Activated CD4-positive, alpha-beta T cell treated with anti-CD3 and anti-CD28 coated beads for 1 hour (primary cell): ENCODE measurements around the gene PPP1R13B.

Experiments used
- DNase-seq: peaks from one replicate; pipeline ENCODE4 v3.0.0-alpha.2; 2020

The PPP1R13B gene

DNA sequence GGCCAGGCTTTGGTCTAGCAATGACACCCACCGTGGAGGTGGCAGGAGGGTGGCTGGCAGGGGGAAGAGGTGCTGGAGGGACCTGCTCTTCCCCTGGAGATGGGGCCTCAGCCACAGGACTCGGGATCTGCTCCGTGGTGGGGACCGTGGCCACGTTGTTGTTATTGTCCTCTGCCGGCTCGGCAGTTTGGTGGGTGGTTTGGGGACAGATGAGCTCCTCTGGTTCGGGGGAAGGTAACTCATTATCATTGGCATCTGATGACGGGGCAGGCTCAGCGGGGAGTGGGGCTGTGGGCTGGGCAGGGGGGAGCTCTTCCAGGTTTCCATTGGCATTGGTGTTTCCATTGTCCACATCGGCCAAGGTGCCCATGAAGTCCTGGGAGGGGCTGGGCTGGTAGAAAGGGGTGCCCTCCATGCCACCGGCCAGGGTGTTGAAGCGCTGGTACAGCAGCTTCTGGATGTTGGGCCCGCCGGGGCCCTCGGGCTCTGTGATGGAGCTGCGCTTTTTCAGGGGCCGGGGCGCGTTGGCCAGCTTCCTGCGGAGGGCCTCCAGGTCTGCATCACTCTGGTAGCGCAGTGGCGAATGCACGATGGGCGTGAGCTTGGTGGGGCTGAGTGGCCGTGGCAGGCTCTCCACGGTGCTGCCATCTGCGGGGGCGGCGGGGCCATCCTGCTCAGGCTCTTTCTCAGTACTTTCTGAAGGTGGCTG is 107.4 kb downstream of the PPP1R13B start:
- no peak for DNase-seq

DNA sequence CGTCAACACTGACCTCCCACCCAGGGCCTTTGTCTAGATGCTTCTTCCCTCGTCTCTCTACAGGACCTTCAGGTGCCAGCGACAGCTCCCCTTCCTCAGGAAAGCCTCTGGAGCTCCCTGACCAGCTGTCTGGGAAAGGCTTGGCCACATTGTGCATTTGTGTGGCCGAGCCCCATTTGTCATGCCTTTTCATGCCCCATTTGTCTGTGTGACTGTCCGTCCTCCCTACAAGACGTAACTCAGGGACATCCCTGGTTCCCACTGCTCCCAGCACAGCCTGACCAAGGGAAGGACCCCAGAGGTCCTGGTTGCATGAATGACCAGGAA is 107.9 kb downstream of the PPP1R13B start:
- no peak for DNase-seq

- no peak for DNase-seq
Observed at GRCh38 chr14:103738701-103739451, 108.5 kb downstream of the PPP1R13B start.

DNA sequence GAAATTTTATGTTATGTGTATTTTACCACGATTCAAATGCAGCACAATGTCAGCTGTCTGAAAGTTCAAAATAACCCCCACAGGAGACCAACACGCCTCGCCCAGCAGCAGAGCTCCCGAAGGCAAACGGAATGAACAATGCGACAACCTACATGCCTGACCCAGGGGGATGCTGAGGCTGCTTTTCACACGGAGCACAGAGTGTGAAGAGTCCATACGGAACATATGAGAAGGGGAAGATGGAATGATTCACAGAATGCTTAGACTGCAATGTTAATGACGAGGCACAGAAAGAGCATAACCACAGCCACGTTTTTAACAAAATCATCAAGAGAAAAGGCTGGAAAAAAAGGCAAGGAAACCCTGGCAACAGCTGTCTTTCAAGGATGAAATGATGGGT is 109.2 kb downstream of the PPP1R13B start:
- no peak for DNase-seq

- no peak for DNase-seq
Observed at GRCh38 chr14:103737432-103738045, 109.8 kb downstream of the PPP1R13B start.

DNA sequence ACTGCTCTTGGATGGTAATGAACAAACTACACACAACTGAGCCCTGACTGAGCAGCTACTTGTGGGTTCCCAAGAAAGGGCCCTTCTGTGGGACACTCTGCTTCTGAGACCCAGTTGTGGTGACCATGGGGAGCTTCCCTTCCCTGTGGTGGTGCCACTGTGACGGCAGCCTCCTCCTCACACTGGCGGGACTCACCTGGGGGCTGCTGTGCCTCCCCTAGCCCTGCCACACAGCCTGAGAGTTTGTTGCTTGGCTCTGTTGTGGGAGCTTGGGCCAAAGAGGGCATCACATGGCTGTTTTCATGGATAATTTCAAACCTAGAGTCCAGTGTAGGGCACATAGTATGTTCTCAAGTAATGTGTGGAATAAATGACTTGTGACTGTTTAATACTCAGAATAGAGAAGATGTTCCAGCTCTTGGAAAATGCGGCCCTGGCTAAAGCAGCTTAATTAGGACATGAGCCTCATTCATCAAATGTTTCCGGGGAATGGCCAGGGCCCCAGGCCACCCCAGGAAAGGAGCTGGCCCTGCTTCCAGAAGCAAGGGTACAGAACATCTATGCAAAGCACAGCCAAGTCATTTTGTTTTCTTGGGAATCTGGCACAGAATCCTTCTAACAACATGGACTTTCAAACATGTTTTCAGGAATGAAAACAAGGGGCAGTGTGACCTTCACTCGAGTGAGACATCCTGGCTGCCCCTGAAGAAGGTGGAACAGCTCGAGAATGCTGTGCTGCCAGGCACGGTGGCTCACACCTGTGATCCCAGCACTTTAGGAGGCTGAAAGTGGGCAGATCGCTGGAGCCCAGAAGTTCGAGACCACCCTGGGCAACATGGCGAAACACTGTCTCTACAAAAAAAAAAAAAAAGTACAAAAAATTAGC is 110.6 kb downstream of the PPP1R13B start:
- DNase-seq = no peak

GRCh38 chr14:103735815-103736545 is 111.4 kb downstream of the PPP1R13B start:
- no peak for DNase-seq

- no peak for DNase-seq
Observed at GRCh38 chr14:103735439-103735814, 111.9 kb downstream of the PPP1R13B start.

GRCh38 chr14:103735022-103735421 is 112.4 kb downstream of the PPP1R13B start:
- no peak for DNase-seq

- DNase-seq = no peak
Observed at GRCh38 chr14:103734081-103734888, 113.1 kb downstream of the PPP1R13B start.

- DNase-seq = no peak
Observed at GRCh38 chr14:103733651-103734050, 113.7 kb downstream of the PPP1R13B start.

DNA sequence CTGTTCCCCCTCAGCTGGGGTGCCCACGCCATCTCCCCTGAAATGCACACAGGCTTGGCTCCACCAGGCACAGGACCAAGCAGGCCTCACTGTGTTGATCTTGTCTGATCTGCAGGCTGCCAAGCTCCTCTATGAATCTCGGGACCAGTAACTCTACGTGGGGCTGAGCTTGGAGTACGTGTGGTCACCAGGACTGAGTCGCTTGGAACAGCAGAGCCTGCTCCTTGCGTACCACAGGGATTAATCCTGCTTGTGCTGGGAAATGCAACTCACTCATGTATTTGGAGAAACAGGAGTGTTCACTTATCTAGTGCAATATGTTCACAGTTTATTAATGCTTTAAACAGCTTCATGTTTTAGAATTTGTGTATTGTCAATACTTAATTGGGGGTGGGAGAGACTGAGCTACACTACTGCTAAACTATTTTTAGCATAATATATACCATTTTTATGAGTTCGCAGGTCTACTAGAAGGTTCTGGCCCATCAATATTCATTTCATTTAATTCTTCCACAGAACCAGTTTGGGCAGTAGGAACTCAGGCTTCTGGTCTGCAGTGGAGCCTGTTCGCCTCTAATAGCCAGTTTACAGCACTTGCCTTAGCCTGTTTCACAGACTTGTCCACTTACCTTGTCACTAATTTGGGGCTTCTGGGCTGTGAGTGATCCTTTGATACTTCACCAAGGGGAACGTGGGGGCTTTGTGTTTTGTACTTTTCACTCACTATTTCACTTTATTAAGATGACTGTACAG is 114.3 kb downstream of the PPP1R13B start:
- no peak for DNase-seq

- DNase-seq = no peak
Observed at GRCh38 chr14:103731916-103732867, 115.2 kb downstream of the PPP1R13B start.

- DNase-seq = no peak
Observed at GRCh38 chr14:103731481-103731880, 115.9 kb downstream of the PPP1R13B start.

DNA sequence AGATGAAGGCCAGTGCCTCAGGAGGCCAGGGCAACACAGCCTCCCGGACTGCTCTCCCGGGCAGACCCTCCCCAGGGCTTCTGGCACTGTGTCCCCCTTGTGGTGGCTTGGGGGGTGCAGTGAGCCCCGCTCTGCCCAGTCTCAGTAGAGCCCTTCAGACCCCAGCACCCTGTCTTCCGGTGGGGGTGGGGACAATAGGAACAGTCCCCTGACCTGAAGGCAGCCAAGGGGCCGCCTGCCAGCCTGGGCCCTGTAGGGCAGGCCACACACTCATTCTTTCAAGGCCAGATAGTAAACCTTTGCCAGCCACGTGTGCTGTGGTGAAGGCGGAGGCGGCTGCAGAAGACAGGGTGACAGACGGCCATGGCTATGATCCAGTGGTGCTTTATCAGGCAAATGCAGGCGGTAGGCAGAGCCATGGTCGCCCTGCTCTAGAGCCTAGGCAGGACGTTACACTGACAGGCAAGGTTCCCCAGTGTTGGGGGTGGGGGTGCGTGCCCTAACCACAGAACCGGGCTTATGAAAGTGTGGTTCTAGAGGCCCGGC is 116.8 kb downstream of the PPP1R13B start:
- DNase-seq = no peak

DNA sequence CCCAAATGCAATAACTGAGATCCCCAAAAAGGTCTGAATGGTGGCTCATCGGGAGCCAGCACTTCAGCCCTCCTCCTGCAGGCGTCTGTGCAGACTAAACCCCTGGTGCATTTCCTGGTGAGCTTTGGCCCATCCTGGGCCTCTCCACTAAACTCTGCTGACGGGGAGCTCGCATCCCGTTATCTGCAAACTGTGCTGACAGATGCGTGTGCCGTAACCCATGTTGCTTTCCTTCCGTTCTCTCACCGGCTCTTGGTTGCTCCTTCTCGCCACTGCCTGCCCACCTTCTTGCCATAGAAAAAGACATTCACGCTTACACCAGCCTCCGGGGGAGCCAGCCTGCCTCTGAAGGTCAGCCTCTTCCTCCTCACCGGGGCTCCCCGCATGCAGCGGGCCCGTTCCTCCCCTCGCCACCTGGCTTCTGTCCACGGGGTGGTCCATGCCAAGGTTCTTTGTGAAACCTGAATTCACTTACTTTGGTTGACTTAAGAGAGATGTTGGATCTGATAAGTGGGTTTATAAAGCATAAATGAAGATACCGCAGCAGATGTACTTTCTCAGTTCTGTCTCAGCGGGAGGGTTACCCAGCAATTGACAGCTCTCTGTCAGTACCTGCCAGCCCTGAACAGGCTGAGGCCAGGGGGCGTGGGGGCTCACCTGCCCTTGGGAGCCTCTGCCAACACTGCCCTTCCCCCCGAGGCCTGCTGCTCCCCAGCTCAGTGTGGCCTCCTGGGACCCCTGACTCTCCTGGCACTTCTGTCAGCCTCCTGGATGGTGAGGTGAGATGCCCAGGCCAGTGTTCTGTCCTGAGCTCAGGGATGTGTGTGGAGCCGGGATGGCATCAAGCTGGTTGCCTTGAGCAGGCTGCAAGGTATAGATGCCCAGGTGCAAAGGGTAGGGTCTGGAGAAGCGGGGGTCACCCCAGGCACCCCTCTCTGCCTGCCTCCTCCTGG is 117.6 kb downstream of the PPP1R13B start:
- DNase-seq = no peak

DNA sequence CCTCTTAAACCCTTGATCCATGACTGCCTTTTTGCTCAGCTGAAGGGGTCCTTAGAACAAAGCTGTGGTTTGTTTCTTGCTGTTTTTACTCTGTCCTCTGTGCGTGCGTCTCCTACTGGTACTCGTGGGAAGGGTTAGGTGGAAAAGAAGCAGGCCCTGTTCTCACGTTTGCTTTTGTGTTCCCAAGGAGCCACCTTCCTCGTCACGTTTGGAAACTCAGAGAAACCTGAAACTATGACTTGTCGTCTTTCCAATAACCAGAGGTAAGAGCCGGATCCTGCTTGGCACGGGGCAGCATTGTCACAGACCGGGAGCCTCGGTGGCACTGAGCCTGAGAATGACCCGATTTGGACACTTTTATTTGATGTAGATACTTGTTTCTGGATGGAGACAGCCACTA is 118.7 kb downstream of the PPP1R13B start:
- no peak for DNase-seq

GRCh38 chr14:103728141-103728540 is 119.2 kb downstream of the PPP1R13B start:
- no peak for DNase-seq
